Measurements from ENCODE around the gene RARA.

Gene RARA

GRCh38 chr17:40354221-40355122, 45.5 kb downstream of the RARA start:
- Histone ChIP-seq H3K4me1 (ENCODE audit: insufficient read depth, low read length) (peaks cover 5% of the 10 kb centered on the region), H3K27me3 (ENCODE audit: insufficient read depth, low read length, poor library complexity) (no peaks in the 10 kb centered on the region), H3K4me2 (ENCODE audit: insufficient read depth, low read length) (no peak overlapping the region), H3K4me3 (ENCODE audit: low read depth in 1 of 2, low read length in 2 of 2) (no peak overlapping the region), H3K27ac (ENCODE audit: low read length) (no peak overlapping the region), H3K36me3 (ENCODE audit: insufficient read depth, low read length) (peaks cover 11% of the 10 kb centered on the region), H3K79me2 (ENCODE audit: insufficient read depth, low read length) (no peaks in the 10 kb centered on the region), H3K9ac (ENCODE audit: low read depth, low read length) (no peak overlapping the region), H3K9me3 (ENCODE audit: insufficient read depth, low read length, severe bottlenecking) (no peaks in the 10 kb centered on the region), H2AFZ (ENCODE audit: low read depth, low read length) (no peak overlapping the region), H4K20me1 (ENCODE audit: insufficient read depth, low read length) (no peaks in the 10 kb centered on the region)
- ATAC-seq (ENCODE audit: insufficient read depth, low read depth) = no peak
- no peak for TF ChIP-seq EZH2 (IDR thresholded peaks at IDR 0.05; ENCODE audit: borderline replicate concordance, low read depth, low read length, severe bottlenecking)
- TF ChIP-seq CTCF (IDR thresholded peaks at IDR 0.05; ENCODE audit: borderline replicate concordance, extremely low read depth, low read length, poor library complexity, severe bottlenecking) = no peak
- DNase-seq = no peak

- ATAC-seq (ENCODE audit: insufficient read depth, low read depth) = peak; percentile 79
- Histone ChIP-seq H3K27me3 (ENCODE audit: insufficient read depth, low read length, poor library complexity) (no peaks in the 10 kb centered on the region), H4K20me1 (ENCODE audit: insufficient read depth, low read length) (no peaks in the 10 kb centered on the region), H3K9ac (ENCODE audit: low read depth, low read length) (no peak overlapping the region), H3K4me2 (ENCODE audit: insufficient read depth, low read length) (no peak overlapping the region), H3K4me1 (ENCODE audit: insufficient read depth, low read length) (peaks cover 5% of the 10 kb centered on the region), H3K9me3 (ENCODE audit: insufficient read depth, low read length, severe bottlenecking) (no peaks in the 10 kb centered on the region), H3K4me3 (ENCODE audit: low read depth in 1 of 2, low read length in 2 of 2) (no peak overlapping the region), H3K79me2 (ENCODE audit: insufficient read depth, low read length) (no peaks in the 10 kb centered on the region), H3K27ac (ENCODE audit: low read length) (no peak overlapping the region), H3K36me3 (ENCODE audit: insufficient read depth, low read length) (peaks cover 11% of the 10 kb centered on the region), H2AFZ (ENCODE audit: low read depth, low read length) (no peak overlapping the region)
- DNase-seq = peak; percentile 74
- peak; percentile 97 for TF ChIP-seq CTCF (IDR thresholded peaks at IDR 0.05; ENCODE audit: borderline replicate concordance, extremely low read depth, low read length, poor library complexity, severe bottlenecking)
- no peak for TF ChIP-seq EZH2 (IDR thresholded peaks at IDR 0.05; ENCODE audit: borderline replicate concordance, low read depth, low read length, severe bottlenecking)
These were observed 46.3 kb downstream of the RARA start for GRCh38 chr17:40355123-40355803.

GRCh38 chr17:40355804-40356758, 47.1 kb downstream of the RARA start:
- Histone ChIP-seq H3K9me3 (ENCODE audit: insufficient read depth, low read length, severe bottlenecking) (no peaks in the 10 kb centered on the region), H3K4me3 (ENCODE audit: low read depth in 1 of 2, low read length in 2 of 2) (no peak overlapping the region), H3K79me2 (ENCODE audit: insufficient read depth, low read length) (no peaks in the 10 kb centered on the region), H3K9ac (ENCODE audit: low read depth, low read length) (no peak overlapping the region), H3K4me2 (ENCODE audit: insufficient read depth, low read length) (no peak overlapping the region), H3K27me3 (ENCODE audit: insufficient read depth, low read length, poor library complexity) (no peaks in the 10 kb centered on the region), H3K4me1 (ENCODE audit: insufficient read depth, low read length) (peaks cover 5% of the 10 kb centered on the region), H4K20me1 (ENCODE audit: insufficient read depth, low read length) (no peaks in the 10 kb centered on the region), H3K27ac (ENCODE audit: low read length) (no peak overlapping the region), H3K36me3 (ENCODE audit: insufficient read depth, low read length) (peaks cover 11% of the 10 kb centered on the region), H2AFZ (ENCODE audit: low read depth, low read length) (no peak overlapping the region)
- TF ChIP-seq CTCF (IDR thresholded peaks at IDR 0.05; ENCODE audit: borderline replicate concordance, extremely low read depth, low read length, poor library complexity, severe bottlenecking) (no peak), EZH2 (IDR thresholded peaks at IDR 0.05; ENCODE audit: borderline replicate concordance, low read depth, low read length, severe bottlenecking) (no peak)
- DNase-seq (no peak), ATAC-seq (ENCODE audit: insufficient read depth, low read depth) (no peak)
